ENCODE data around the gene CIZ1. TPM values are rescaled to one million over a fixed set of nuclear protein-coding genes. Genes with fewer than 3 reads are reported as not detected.
A peak's percentile ranks its signal among the peaks of the same experiment; 100 is the strongest.

Gene CIZ1
- total RNA-seq, 1 donor from 2014 or later: 18.5 TPM

DNA sequence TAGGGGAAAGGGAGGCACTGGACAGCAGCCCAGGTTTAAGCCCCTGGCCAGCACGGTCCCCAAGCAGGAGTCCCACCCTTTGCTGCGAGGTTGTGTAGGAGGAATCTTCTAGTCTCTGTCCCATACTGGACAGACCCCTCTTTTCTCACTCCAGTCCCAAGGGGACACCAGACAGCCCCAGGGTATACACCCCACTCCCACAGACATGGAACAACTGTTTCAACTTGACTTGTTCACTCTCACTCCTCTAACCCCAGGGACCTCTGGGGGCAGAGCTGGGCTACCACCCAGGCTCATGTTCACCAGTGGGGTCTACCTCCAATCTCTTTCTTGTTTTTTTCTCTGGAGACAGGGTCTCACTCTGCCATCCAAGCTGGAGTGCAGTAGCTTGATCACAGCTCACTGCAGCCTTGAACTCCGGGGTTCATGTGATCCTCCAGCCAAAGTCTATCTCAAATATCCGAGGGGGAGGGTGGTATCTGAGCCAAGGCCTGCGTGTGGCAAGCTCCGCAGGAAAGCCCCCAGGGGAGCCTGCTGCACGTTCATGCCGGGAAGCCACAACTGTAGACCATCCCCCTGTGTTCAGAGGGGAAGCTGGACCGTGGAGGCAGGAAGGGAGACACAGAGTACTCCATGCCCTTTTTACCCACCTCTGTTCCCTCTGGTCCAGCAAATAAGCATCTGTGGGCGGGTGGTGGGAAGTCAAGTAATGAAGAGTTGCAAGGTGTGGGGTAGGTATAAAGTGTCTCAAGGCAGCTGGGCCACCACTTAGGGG lies 65.6 kb downstream of the CIZ1 start:
- DNase-seq (ENCODE audit: low read depth, low spot score): no peak

DNA sequence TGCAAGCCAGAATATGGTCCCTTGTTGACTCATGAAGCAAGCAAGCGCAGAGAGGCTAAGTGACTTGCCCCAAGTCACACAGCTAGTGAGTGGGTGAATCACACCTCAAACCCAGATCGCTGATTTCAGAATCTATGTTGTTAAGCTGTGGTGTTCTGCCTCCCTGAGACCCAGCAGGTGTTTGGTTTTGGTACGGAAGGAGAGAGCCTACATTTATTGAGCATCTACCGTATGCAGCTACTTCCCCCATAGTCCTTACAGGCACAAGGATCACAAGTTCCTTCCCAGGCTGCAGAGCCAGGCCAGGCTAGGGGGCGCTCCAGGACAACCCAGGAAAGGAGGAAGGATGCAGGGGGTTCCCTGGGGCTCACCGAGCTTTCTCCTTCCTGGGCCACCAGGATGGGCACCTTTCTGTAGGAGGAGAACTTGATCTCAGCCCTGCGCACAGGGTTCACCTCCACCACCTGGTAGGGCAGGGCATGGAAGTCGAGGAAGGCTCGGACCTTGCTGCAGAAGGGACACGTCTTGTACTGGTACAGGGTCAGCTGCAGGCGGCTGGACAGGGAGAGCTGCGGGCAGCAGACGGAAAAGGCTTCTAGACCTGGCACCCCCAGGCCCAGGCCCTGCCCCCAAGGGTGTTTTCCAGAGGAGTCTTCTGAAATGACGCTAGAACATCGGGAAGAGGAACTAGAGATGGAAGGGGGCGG lies 66.3 kb downstream of the CIZ1 start:
- DNase-seq (ENCODE audit: low read depth, low spot score): no peak

DNA sequence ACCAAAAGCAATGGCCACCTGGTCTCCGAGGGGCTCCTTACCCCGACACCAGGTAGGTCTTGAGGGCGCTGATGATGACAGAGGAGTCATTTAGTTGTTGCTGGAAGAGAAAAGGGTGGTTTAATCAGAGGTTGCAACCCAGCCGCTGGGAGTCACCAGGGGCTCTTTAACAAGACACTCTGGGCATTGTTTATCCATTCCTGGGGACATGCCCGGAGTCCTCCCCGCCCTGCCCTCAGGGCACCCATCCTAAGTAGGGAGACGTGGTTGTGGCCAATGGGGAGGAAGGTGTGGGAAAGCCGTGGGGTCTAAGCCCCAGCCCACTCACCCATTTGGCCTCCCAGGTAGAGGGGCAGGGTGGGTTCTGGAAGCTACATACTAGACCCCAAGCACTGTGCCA lies 66.9 kb downstream of the CIZ1 start:
- DNase-seq (ENCODE audit: low read depth, low spot score): no peak

DNA sequence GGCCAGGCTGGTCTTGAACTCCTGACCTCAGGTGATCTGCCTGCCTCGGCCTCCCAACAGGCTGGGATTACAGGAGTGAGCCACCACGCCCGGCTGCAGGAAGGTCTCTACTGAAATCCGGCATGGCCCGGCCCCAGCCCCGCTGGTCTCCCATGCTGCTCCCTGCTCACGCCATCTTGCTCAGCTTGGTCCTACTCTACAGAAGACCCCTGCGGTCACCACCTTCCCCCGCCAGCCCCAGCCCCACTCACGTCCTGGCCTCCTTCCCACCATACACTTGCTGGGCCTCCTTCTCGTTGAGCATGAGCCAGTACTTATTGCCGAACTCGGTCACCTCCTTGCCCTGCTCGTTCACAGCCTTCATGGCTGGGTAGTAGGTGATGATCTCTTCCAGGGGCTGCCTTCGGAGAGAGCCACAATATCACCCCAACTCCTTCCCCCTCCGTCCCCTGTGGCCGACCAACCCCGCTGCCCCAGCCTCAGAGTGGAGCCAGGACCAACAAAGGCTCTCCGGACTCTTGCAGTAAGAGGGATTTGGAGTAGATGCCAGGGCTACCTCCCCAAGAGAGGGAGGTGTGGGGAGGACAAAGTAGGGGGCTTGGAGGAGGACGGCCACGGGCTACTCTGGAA lies 67.8 kb downstream of the CIZ1 start:
- no peak for DNase-seq (ENCODE audit: low read depth, low spot score)

DNA sequence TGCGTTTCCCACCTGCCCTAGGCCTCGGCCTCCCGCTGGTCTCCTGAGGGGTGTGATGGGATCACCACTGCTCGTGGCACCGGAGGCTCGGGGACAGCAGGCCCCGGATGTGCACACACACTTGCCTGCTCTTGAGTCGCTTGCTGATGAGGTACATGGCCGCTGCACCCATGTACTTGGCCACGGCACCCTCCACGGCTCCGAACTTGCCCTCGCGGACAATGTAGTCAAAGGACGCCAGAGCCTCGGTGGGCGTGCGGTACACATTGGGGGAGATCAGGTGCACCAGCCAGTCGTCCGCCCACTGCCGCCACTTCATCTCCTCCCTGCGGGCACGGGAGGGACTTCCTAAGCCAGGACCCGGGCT lies 68.6 kb downstream of the CIZ1 start:
- DNase-seq (ENCODE audit: low read depth, low spot score): no peak

DNA sequence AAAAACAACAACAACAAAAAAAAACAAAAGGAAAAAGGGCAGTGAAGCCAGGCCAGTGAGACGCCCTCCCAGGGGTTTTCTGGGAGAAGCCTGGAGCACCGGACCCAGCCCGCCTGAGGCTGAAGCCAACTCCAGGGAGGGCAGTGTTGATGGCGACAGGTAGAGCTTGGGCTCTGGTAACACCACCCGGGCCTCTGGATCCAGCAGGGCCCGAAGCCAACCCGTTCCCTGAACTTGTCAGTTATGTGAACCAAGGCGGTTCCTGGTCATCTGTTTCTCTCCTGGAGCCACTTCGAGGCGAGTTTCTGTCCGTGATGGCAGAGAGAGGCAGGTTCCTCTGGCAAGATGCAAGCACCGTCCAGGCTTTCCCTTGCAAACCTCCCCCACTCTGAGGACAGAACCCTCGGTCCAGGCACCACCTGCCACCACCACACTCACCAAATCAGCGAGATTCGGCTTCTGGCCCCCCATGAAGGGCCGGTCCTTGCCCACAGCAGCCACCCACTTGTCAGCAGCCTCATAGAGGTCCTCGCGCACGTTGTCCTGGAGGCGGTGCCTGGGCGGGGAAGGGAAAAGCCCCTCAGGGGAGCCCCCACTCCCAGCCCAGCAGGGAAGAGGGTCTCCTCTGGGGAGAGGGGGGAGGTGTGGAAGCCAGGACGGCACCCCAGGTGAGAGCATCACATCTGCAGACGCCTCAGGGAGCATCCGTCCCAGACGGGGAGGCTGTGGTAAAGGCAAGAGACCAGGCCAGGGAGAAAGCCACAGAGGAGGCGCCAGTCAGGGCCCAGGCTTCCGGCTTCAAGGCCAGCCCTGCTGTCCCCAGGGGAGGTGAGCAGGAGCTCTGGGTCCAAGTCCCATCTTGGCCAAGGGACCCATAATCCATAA lies 69.2 kb downstream of the CIZ1 start:
- DNase-seq (ENCODE audit: low read depth, low spot score): no peak

DNA sequence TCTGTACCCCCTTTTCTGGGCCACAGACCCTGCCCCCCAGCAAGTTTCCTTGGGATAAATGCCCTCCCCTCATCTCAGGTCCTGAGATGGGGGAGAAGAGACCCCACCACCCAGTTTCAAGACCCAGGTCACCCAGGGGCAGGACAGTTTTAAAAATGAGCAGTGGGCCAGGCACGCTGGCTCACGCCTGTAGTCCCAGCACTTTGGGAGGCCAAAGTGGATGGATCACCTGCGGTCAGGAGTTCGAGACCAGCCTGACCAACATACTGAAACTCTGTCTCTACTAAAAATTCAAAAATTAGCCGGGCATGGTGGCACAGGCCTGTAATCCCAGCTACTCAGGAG lies 69.9 kb downstream of the CIZ1 start:
- no peak for DNase-seq (ENCODE audit: low read depth, low spot score)

DNA sequence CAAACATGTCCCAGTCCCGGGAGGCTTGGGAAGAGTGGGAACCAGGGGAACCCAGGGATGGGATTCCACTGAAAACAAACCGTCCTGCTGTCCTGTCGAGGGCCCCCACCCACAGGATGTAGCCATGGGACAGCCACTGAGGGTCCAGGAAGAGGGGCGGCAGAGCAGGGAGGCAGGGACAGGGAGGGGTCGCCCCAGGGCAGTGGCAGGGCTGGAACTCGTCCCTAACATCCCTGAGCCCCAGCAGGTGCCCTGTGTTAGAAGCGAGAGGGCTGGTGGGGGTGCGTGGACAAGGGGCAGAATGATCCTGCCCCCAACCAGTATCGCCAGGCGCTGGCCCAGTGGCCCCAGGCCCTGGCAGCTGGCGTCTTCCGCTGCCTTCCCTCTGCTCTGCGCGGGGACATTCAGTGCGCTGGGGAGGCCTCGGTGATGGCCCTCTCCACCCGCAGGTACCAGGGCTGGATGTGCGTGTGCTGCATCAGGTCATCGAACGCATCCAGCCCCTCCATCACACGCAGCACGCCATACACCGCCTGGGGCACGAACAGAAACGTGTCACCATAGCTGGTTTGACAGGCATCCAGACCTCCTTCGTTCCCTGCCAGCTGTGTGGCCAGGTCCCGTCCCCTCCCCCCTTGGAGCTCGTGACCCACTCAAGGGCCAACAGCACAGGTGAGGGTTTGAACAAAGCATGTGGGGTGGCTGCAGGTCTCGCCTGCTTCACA lies 70.5 kb downstream of the CIZ1 start:
- no peak for DNase-seq (ENCODE audit: low read depth, low spot score)

DNA sequence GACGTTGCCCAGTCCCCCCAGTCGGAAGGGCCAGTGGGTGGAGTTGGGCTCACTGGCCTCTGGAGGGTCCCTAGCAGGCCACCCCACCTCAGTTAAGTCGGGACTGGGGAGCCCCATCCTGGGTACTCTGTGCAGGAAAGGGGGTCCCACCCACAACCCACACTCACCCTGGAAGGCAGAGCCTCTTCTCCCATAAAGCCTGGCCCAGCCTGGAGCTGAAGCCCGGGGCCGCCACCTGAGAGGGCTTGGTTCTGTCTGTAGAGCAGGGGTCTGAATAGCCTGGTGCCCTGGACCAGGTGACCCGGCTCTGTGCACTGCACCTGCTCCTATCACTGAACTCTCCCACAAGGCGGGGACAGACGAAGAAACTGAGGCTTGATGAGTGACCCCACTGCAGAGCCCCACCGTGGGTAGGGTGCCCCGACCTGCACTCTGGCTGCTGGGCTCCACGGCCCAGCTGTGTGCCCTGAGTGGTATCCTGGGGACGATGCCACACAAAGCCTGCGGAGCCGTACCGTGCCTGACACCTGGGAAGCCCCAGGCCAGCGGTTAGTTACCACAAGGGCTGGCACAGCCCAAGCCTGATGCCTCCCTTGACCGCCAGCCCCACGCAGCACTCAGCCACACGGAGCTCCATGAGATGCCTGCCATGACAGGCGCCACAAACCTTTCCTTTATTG lies 71.2 kb downstream of the CIZ1 start:
- no peak for DNase-seq (ENCODE audit: low read depth, low spot score)

DNA sequence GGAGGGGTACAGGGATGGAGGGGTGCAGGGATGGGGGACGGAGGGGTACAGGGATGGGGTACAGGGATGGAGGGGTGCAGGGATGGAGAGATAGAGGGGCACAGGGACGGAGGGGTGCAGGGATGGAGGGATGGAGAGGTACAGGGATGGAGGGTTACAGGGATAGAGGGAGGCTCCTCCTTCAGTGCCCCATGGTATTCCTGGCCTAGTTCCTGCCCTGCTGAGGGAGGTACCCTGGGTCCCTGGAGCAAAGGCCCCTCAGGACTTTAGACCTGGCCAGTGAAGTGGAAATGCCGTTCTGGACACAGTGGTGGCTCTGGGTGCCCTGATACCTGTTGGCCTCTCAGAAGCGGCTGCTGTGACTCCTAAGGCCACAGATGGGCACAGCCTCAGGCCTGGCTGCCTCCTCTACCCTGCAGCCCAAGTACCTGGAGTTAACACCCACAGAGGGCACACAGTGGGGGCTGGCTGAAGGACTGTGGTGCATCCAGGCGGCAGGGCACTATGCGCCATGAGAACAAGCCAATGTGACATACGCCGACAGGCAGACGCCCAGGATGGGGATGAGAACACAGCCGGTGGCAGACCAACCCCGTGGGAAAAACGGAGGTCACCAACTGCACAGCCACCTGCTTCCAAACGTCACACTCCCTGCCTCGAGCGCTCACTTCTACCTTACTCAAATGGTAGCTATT lies 72.3 kb downstream of the CIZ1 start:
- DNase-seq (ENCODE audit: low read depth, low spot score): no peak

DNA sequence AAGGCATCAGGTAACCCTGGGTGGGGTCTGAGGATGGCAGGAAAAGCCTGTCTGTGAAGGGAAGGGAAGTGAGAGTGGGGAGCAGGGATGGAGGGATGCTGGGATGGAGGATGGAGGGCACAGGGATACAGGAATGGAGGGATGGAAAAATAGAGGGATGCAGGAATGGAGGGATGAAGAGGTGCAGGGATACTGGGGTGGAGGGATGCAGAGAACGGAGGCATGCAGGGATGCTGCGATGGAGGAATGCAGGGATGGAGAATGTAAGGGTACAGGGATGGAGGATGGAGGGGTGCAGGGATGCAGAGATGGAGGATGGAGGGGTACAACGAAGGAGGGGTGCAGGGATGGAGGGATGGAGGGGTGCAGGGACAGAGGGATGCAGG lies 72.9 kb downstream of the CIZ1 start:
- no peak for DNase-seq (ENCODE audit: low read depth, low spot score)

DNA sequence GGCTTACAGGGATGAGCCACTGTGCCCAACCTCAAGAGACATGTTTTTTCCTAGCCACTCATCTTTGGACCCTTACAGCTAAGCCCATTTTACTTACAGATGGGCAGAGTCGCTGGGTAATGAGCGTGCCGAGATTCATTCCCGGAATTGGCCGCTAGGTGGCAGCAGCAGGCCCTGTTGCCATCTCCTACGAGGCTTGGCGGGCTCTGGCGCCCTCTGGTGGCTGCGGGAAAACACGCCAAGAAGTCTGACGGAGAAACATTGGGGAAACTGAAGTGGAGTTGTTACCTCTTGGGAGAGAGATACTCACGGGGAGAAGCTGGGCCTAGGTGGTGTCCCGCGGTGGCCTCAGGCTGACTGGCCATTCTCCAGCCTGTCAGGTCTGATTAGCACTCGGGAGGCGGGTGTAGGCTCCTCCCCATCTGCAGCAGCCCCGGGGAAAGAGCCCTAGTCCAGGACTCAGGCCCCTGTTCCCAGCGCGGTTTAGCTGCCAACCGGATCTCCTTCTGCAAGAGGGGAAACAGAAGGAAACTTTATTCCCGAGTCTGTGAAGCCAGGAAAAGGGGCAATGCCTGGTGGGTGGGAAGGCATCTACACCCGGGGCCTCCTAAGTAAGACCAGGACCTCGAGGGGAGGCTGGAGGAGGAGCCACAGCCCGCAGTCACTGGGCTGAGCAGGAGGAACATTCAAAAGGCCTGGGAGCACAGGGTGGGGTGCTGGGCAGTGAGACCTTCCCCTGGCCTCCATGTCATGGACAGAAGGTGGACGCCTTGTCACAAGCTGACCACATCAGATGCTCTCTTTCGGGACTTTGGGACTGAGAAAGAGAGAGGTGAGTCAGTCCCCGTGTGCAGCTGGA lies 73.5 kb downstream of the CIZ1 start:
- DNase-seq (ENCODE audit: low read depth, low spot score): peak; percentile 58

DNA sequence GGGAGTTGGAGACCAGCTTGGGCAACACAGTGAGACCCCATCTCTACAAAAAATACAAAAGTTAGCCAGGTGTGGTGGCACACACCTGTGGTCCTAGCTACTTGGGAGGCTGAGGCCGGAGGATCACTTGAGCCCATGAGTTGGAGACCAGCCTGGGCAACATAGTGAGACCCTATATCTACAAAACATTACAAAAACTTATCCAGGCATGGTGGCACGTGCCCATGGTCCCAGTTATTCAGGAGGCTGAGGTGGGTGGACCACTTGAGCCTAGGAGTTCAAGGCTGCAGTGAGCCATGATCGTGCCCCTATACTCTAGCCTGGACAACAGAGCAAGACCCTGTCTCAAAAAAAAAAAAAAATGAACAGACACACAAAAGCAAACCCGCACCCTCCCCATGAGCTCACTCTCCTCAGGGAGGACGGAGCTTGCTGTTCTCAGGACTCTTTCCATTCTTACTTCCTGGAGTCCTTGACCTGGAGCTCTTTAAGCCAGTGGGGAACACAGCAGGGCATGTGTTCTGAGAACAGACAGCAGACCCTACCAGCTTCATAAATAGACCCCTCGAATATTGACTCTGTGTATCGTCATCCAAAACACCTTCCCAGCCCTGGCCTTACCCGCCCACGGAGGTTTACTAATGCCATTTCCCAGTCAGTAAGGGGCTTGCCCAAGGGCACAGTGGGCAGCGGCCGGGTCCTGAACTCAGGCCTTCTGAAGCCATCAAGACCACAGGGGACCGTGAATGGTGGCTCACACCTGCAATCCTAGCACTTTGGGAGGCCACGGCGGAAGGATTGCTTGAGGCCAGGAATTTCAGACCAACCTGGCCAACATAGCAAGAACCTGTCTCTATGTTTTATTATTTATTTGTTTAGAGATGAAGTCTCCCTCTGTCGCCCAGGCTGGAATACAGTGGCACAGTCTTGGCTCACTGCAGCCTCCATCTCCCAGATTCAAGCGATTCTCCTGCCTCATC lies 75.0 kb downstream of the CIZ1 start:
- no peak for DNase-seq (ENCODE audit: low read depth, low spot score)

Other genes starting within 250 kb of the CIZ1 start
- 4.4 and 5.2 TPM in 2 replicates for gene EEIG1, start 210.6 kb downstream of the CIZ1 start, total RNA-seq
- 10.1 and 16.3 TPM in 2 replicates for gene NAIF1, start 124.3 kb downstream of the CIZ1 start, total RNA-seq
- gene SLC25A25, start 123.3 kb downstream of the CIZ1 start, total RNA-seq: 14.7 and 25.1 TPM in 2 replicates
- gene PTGES2, start 63.8 kb downstream of the CIZ1 start, total RNA-seq: 103 and 129 TPM in 2 replicates
- gene LCN2, start 42.1 kb downstream of the CIZ1 start, total RNA-seq: not detected in 2 replicates
- gene BBLN, start 31.3 kb downstream of the CIZ1 start, total RNA-seq: 20.6 and 31.5 TPM in 2 replicates
- gene DNM1, start 11.8 kb upstream of the CIZ1 start, total RNA-seq: 0.33 and 0.39 TPM in 2 replicates
- gene GOLGA2, start 84.4 kb upstream of the CIZ1 start, total RNA-seq: 56.1 and 60.7 TPM in 2 replicates
- gene SWI5, start 84.7 kb upstream of the CIZ1 start, total RNA-seq: 32.4 and 32.5 TPM in 2 replicates
- 36.3 and 37.4 TPM in 2 replicates for gene TRUB2, start 130.9 kb upstream of the CIZ1 start, total RNA-seq
- gene COQ4, start 131.3 kb upstream of the CIZ1 start, total RNA-seq: 24.4 and 28.1 TPM in 2 replicates
- gene SLC27A4, start 149.0 kb upstream of the CIZ1 start, total RNA-seq: 27.2 and 41.3 TPM in 2 replicates
- gene URM1, start 179.8 kb upstream of the CIZ1 start, total RNA-seq: 69.3 and 77.2 TPM in 2 replicates
- 24.1 and 24.6 TPM in 2 replicates for gene CERCAM, start 229.3 kb upstream of the CIZ1 start, total RNA-seq